B cell (primary cell): ENCODE results near the gene MROH2A.

Source experiments
- CTCF ChIP-seq: fragments of 200-600 bp; IDR thresholded peaks from one replicate; pipeline ENCODE4 v1.8.0; 2022; ENCODE audit warnings: antibody characterized with exemption, mild to moderate bottlenecking
- EZH2 ChIP-seq: IDR thresholded peaks from 2 replicates; pipeline ENCODE4 v1.6.1; 2012; ENCODE audit warnings: borderline replicate concordance, low read depth, mild to moderate bottlenecking, moderate library complexity, low read length; ENCODE audit not compliant: insufficient read depth, poor library complexity, severe bottlenecking

- TF ChIP-seq CTCF, result no peak
- no peak for TF ChIP-seq EZH2
Observed at GRCh38 chr2:233846387-233847247, 68.5 kb downstream of the MROH2A start.
